Gastroesophageal sphincter (tissue), 3 donors: ENCODE results near the gene UMOD.

Experiments
- CTCF ChIP-seq, 4 experiments: fragments of 200-600 bp in 2 of 4; fragments of 450-650 bp in 2 of 4; sonication (generic) in 1 of 4; IDR thresholded peaks; one replicate each; pipeline ENCODE4 v1.5.1; 2017 to 2019; ENCODE audit warnings: antibody characterized with exemption in 4 of 4, mild to moderate bottlenecking in 2 of 4, moderate library complexity in 2 of 4
- EP300 ChIP-seq: sonication (generic); formaldehyde crosslinking; IDR thresholded peaks from one replicate; pipeline ENCODE4 v1.6.1; 2017; ENCODE audit warnings: antibody characterized with exemption, mild to moderate bottlenecking
- POLR2A ChIP-seq, 2 donors: fragments of 450-650 bp; IDR thresholded peaks; one replicate each; pipeline ENCODE4 v1.6.1; 2017; ENCODE audit warnings: antibody characterized with exemption in 2 of 2, mild to moderate bottlenecking in 2 of 2, moderate library complexity in 1 of 2
- POLR2AphosphoS5 ChIP-seq: sonication (generic); formaldehyde crosslinking; IDR thresholded peaks from one replicate; pipeline ENCODE4 v1.6.1; 2017; ENCODE audit warnings: antibody characterized with exemption

- no peak for TF ChIP-seq CTCF (IDR thresholded peaks at IDR 0.05)
- no peak for TF ChIP-seq POLR2A (IDR thresholded peaks at IDR 0.05)
- no peak for TF ChIP-seq POLR2AphosphoS5
- no peak for TF ChIP-seq EP300
Observed at GRCh38 chr16:20352615-20353014, at the start of gene UMOD.
